NB4 (cell line): Measurements from ENCODE around the gene RANBP17.

Source experiments
- MYC ChIP-seq: IDR thresholded peaks from 2 replicates; pipeline ENCODE4 v1.6.1; 2011; ENCODE audit warnings: low read depth, low read length
- POLR2A ChIP-seq: IDR thresholded peaks from 2 replicates; pipeline ENCODE4 v1.6.1; 2011; ENCODE audit warnings: mild to moderate bottlenecking; ENCODE audit not compliant: insufficient read length; ENCODE audit errors: extremely low read depth
- TF ChIP-seq, protein P1 (sequence below): IDR thresholded peaks from one replicate; pipeline ENCODE4 v1.5.1; 2012; ENCODE audit warnings: low read depth, low read length

DNA sequence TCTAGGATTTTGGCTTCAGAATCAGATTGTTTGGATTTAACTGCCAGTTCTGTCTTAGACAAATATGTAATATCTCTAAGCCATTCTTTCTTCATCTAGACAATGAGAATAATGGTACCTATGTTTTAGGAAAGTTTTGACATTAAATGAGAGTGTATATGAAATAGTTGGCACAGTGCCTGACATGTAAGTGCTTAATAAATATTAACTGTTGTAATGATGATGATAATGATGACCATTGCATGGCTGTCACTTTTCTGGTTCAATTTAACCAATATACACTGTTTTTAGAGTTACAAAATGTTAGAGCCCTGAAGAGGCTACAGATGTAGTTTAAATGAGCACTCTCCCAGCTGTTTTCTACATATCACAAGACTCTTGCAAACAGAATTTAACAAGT is 131.7 kb downstream of the RANBP17 start:
- TF ChIP-seq, protein P1, sequence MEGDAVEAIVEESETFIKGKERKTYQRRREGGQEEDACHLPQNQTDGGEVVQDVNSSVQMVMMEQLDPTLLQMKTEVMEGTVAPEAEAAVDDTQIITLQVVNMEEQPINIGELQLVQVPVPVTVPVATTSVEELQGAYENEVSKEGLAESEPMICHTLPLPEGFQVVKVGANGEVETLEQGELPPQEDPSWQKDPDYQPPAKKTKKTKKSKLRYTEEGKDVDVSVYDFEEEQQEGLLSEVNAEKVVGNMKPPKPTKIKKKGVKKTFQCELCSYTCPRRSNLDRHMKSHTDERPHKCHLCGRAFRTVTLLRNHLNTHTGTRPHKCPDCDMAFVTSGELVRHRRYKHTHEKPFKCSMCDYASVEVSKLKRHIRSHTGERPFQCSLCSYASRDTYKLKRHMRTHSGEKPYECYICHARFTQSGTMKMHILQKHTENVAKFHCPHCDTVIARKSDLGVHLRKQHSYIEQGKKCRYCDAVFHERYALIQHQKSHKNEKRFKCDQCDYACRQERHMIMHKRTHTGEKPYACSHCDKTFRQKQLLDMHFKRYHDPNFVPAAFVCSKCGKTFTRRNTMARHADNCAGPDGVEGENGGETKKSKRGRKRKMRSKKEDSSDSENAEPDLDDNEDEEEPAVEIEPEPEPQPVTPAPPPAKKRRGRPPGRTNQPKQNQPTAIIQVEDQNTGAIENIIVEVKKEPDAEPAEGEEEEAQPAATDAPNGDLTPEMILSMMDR = no peak
- TF ChIP-seq MYC = no peak
- no peak for TF ChIP-seq POLR2A
